ENCODE measurements around the gene ITLN2.
"Not testable (repeated sequence)": the region's sequence is repeated elsewhere in the genome, so short reads cannot be mapped to it uniquely, and the experiment has no call there.

DNA sequence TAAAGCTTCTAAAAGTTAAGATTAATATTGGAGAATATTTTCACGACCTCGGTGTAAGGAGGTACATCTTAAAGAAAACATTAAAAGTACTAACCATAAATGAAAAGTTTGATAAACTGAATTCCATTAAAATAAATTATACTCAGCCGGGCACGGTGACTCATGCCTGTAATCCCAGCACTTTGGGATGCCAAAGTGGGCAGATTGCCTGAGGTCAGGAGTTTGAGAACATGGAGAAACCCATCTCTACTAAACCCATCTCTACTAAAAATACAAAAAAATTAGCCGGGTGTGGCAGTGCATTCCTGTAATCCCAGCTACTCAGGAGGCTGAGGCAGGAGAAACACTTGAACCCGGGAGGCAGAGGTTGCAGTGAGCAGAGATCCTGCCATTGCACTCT is 8.7 kb downstream of the ITLN2 start:
- TF ChIP-seq, protein P1, sequence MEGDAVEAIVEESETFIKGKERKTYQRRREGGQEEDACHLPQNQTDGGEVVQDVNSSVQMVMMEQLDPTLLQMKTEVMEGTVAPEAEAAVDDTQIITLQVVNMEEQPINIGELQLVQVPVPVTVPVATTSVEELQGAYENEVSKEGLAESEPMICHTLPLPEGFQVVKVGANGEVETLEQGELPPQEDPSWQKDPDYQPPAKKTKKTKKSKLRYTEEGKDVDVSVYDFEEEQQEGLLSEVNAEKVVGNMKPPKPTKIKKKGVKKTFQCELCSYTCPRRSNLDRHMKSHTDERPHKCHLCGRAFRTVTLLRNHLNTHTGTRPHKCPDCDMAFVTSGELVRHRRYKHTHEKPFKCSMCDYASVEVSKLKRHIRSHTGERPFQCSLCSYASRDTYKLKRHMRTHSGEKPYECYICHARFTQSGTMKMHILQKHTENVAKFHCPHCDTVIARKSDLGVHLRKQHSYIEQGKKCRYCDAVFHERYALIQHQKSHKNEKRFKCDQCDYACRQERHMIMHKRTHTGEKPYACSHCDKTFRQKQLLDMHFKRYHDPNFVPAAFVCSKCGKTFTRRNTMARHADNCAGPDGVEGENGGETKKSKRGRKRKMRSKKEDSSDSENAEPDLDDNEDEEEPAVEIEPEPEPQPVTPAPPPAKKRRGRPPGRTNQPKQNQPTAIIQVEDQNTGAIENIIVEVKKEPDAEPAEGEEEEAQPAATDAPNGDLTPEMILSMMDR (conservative IDR thresholded peaks at IDR 0.05) = not testable (repeated sequence)
- TF ChIP-seq EZH2 (IDR thresholded peaks at IDR 0.05; ENCODE audit: low read depth) = not testable (repeated sequence)

Measured in PC-9 (cell line).